ENCODE measurements around the gene PDE1A.

DNA sequence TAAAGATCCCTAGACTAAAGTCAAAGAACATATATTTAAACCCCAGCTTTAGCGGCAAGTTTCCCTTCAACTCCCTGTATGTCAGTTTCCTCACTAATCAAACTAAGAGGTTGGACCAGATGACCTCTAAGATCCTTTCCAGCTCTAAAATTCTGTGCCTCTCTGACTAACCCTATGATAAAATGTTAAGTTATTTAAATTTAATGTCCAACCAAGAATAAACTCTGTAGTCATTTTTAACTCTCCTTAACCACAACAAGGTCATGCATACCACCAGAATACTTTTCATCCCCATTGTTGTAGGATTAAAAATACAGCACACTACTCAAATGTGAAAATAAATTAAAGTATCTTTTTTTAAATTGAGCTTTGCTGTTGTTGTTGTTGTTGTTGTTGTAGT is 5.2 kb upstream of the PDE1A start:
- TF ChIP-seq, protein P1, sequence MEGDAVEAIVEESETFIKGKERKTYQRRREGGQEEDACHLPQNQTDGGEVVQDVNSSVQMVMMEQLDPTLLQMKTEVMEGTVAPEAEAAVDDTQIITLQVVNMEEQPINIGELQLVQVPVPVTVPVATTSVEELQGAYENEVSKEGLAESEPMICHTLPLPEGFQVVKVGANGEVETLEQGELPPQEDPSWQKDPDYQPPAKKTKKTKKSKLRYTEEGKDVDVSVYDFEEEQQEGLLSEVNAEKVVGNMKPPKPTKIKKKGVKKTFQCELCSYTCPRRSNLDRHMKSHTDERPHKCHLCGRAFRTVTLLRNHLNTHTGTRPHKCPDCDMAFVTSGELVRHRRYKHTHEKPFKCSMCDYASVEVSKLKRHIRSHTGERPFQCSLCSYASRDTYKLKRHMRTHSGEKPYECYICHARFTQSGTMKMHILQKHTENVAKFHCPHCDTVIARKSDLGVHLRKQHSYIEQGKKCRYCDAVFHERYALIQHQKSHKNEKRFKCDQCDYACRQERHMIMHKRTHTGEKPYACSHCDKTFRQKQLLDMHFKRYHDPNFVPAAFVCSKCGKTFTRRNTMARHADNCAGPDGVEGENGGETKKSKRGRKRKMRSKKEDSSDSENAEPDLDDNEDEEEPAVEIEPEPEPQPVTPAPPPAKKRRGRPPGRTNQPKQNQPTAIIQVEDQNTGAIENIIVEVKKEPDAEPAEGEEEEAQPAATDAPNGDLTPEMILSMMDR (CRISPR knock-in tag; IDR thresholded peaks at IDR 0.05), result no peak
- TF ChIP-seq EP300 (IDR thresholded peaks at IDR 0.05; ENCODE audit: low read depth in 2 of 2, low read length in 2 of 2), result no peak
- no peak for TF ChIP-seq EP300 (CRISPR knock-in tag; IDR thresholded peaks at IDR 0.05; ENCODE audit: borderline replicate concordance)
- no peak for TF ChIP-seq EZH2 (conservative IDR thresholded peaks at IDR 0.05; ENCODE audit: low read depth, low read length)
- TF ChIP-seq, protein P2, sequence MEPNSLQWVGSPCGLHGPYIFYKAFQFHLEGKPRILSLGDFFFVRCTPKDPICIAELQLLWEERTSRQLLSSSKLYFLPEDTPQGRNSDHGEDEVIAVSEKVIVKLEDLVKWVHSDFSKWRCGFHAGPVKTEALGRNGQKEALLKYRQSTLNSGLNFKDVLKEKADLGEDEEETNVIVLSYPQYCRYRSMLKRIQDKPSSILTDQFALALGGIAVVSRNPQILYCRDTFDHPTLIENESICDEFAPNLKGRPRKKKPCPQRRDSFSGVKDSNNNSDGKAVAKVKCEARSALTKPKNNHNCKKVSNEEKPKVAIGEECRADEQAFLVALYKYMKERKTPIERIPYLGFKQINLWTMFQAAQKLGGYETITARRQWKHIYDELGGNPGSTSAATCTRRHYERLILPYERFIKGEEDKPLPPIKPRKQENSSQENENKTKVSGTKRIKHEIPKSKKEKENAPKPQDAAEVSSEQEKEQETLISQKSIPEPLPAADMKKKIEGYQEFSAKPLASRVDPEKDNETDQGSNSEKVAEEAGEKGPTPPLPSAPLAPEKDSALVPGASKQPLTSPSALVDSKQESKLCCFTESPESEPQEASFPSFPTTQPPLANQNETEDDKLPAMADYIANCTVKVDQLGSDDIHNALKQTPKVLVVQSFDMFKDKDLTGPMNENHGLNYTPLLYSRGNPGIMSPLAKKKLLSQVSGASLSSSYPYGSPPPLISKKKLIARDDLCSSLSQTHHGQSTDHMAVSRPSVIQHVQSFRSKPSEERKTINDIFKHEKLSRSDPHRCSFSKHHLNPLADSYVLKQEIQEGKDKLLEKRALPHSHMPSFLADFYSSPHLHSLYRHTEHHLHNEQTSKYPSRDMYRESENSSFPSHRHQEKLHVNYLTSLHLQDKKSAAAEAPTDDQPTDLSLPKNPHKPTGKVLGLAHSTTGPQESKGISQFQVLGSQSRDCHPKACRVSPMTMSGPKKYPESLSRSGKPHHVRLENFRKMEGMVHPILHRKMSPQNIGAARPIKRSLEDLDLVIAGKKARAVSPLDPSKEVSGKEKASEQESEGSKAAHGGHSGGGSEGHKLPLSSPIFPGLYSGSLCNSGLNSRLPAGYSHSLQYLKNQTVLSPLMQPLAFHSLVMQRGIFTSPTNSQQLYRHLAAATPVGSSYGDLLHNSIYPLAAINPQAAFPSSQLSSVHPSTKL (CRISPR knock-in tag; IDR thresholded peaks at IDR 0.05), result no peak
- TF ChIP-seq MZF1 (CRISPR knock-in tag; IDR thresholded peaks at IDR 0.05; ENCODE audit: borderline replicate concordance), result no peak
- TF ChIP-seq ZNF546 (CRISPR knock-in tag; conservative IDR thresholded peaks at IDR 0.05), result no peak
- TF ChIP-seq, protein P3, sequence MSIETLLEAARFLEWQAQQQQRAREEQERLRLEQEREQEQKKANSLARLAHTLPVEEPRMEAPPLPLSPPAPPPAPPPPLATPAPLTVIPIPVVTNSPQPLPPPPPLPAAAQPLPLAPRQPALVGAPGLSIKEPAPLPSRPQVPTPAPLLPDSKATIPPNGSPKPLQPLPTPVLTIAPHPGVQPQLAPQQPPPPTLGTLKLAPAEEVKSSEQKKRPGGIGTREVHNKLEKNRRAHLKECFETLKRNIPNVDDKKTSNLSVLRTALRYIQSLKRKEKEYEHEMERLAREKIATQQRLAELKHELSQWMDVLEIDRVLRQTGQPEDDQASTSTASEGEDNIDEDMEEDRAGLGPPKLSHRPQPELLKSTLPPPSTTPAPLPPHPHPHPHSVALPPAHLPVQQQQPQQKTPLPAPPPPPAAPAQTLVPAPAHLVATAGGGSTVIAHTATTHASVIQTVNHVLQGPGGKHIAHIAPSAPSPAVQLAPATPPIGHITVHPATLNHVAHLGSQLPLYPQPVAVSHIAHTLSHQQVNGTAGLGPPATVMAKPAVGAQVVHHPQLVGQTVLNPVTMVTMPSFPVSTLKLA (IDR thresholded peaks at IDR 0.05), result no peak
- no peak for TF ChIP-seq NFATC3 (CRISPR knock-in tag; IDR thresholded peaks at IDR 0.05)
- no peak for TF ChIP-seq BRD4 (CRISPR knock-in tag; IDR thresholded peaks at IDR 0.05)
- TF ChIP-seq ZNF543 (CRISPR knock-in tag; IDR thresholded peaks at IDR 0.05), result no peak
- TF ChIP-seq ZBTB8A (CRISPR knock-in tag; IDR thresholded peaks at IDR 0.05; ENCODE audit: borderline replicate concordance, low read depth), result no peak

Data from HepG2 (cell line).